NCI-H2081 (cell line): ENCODE data around the gene LSM14A.
"Not testable (repeated sequence)": the region's sequence is repeated elsewhere in the genome, so short reads cannot be mapped to it uniquely, and the experiment has no call there.

Experiments used
- DNase-seq, 2 experiments: peaks; one replicate each; lab custom pipeline; 2025; lab: John Stamatoyannopoulos, UW

LSM14A gene

GRCh38 chr19:34229721-34230120 is 57.4 kb downstream of the LSM14A start:
- no peak for DNase-seq

- no peak for DNase-seq
Observed at GRCh38 chr19:34230820-34231219, 58.5 kb downstream of the LSM14A start.

DNA sequence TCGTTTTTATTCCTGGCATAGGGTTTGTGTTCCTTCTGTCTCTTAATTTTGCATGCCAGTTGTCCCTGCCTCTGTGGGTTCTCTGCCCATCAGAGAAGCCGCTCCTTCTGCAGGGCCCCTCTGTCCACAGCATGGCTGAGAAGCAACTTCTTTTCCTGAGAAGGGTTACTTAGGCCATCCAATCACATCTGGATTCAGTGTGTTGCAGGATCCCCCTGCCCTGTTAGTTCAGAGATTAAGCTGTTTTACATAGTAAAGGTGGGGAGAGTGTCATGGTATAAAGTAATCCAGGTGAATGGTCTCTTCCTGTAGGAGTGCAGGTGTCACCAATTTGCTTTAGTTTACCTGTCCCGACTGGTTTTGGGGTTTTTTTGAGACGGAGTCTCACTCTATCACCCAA is 59.1 kb downstream of the LSM14A start:
- no peak for DNase-seq

DNA sequence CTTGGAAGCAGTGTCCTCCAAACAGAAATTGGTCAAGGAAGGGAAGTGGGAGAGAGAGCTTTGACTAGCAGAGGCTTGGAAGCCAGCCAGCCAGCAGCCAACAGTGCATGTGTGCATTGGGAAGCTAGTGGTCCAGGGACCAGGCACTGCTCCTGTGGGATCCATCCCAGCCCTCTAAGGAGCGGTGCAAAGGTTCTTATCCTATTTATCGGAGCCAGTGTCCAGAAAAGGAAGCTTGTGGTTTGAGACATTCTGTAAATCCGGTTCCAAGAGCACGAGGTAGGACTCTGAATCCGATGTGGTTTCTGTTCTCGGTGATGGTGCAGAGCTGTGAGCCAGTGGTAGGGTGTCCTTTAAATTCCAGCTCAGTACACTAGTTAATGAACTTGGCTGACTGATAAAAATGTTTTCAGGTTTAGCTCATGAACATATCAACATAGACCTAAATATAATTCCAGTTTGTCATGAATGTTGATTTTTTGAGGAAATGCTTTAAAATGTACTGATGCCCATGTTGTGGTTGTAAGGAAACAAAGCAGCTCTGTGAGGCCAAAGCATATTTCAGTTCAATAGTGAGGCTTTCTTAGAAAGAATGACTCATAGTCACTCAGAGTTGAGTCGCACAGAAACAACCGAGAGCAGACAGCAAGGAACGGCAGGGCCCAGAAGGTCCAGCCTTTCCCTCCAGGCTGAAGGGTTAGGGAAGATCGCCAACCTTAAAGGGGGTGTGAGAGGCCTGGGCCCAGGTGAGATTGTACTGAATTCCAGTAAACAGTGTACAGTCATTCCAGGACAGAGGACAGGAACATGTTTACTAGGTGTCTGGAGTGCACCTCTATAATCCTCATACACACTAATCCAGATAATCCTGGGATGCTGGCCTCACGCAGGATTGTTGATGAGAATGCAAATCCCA is 60.5 kb downstream of the LSM14A start:
- DNase-seq: no peak

GRCh38 chr19:34235425-34235940 is 63.2 kb downstream of the LSM14A start:
- DNase-seq: no peak

- DNase-seq: no peak
Observed at GRCh38 chr19:34236035-34236987, 64.0 kb downstream of the LSM14A start.

- DNase-seq: no peak
Observed at GRCh38 chr19:34237283-34237682, 65.0 kb downstream of the LSM14A start.

GRCh38 chr19:34237939-34238338 is 65.6 kb downstream of the LSM14A start:
- DNase-seq: no peak

DNA sequence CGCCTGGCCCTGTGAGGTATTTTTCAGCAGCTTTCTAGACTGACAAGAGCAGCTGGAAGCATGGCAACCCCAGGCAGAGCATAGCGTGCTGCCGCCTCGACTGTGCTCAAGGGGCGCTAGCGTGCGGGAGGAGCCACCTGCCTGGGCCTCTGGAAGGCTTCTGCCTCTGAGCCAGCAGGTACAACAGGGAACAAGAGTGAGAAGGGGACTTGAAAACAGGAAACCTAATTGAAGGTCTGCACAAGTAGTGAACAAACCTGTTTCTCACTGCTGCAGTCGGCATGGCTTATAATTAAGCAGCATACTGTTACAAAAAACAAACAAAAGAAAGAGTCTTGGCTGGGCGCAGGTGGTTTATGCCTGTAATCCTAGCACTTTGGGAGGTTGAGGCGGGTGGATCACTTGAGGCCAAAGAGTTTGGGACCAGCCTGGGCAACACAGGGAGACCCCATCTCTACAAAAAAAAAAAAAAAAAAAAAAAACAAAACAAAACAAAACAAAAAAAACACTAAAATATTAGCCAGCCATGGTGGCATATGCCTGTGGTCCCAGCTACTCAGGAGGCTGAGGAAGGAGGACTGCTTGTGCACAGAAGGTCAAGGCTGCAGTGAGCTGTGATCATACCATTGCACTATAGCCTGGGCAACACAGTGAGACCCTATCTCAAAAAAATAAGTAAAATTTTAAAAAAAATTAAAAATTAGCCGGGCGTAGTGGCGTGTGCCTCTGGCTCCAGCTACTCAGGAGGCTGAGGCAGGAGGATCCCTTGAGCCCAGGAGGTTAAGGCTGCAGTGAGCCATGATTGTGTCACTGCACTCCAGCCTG is 69.4 kb downstream of the LSM14A start:
- peak; percentile 31 to 33 for DNase-seq

- not testable (repeated sequence) for DNase-seq
Observed at GRCh38 chr19:34243138-34243875, 71.0 kb downstream of the LSM14A start.

GRCh38 chr19:34243876-34244578 is 71.7 kb downstream of the LSM14A start:
- DNase-seq: no peak

- DNase-seq: no peak
Observed at GRCh38 chr19:34244611-34245299, 72.5 kb downstream of the LSM14A start.

DNA sequence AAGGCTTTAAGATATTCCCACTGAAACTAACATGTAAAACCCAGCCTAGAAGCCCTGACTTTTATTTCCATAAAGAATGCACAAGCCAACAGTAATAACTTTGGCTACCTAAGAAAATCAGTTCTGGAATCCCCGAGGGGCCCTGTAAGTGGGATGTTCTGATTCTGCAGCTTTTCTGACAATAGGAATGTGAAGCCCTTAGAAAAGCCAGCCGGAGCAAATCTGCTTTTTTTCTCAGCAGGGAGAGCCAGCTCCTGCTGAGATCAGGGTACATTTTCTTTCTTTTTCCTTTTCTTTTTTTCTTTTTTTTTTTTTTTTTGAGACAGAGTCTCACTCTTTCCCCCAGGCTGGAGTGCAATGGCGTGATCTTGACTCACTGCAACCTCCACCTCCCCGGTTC is 74.0 kb downstream of the LSM14A start:
- DNase-seq: no peak

- no peak for DNase-seq
Observed at GRCh38 chr19:34248941-34249340, 76.6 kb downstream of the LSM14A start.

GRCh38 chr19:34253167-34253566 is 80.9 kb downstream of the LSM14A start:
- not testable (repeated sequence) for DNase-seq

DNA sequence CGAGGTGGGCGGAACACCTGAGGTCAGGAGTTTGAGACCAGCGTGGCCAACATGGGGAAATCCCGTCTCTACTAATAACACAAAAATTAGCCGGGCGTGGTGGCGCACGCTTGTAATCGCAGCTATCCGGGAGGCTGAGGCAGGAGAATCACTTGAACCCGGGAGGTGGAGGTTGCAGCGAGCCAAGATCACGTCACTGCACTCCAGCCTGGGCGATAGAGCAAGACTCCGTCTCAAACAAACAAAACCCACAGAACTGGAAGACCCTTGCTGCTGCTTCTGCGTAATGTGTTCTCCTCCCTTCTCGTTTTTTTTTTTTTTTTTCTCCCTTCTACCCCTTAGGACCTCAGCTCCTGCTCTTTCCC is 81.4 kb downstream of the LSM14A start:
- not testable (repeated sequence) for DNase-seq

GRCh38 chr19:34254046-34254697 is 81.9 kb downstream of the LSM14A start, which contains the start of gene GARRE1:
Gene GARRE1 (plus strand): TSS chr19:34254554. CDS start chr19:34300474, 45,920 bp downstream.
- peak; percentile 79 to 80 for DNase-seq

- peak in 1 of 2 experiments; percentile 53 for DNase-seq
Observed at GRCh38 chr19:34254698-34255432, 82.6 kb downstream of the LSM14A start.
